ENCODE results near the gene LAMC1. TPM values are rescaled to one million over a fixed set of nuclear protein-coding genes. Genes with fewer than 3 reads are reported as not detected.

Gene LAMC1
- total RNA-seq, 4 donors from 2014 or later = 423 to 675 (median 560) TPM

DNA sequence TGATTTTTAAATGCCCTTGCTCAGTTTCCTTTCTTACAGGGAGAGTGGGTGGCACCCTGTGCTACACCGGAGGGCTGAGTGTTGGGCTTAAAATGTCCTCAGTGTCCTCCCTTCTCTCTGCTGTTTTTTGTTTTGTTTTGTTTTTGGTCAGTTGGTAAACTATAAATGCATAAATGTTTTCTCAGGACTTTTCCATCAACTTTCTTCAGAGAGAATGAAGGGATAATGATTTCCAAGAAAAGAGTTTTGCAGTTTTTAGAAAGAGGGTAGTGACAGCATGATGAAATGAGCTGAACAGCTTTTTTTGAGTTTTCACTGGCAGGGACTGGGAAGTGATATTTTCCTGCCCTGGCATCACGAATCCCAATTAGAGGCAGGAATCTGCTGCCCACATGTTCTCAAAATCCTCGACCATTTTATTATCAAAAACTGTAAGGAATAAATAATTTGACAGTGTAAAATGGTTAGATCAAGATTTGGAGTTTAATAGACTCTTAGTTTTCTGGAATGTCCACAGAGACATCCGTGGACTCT is 15.2 kb downstream of the LAMC1 start:
- TF ChIP-seq, protein P1, sequence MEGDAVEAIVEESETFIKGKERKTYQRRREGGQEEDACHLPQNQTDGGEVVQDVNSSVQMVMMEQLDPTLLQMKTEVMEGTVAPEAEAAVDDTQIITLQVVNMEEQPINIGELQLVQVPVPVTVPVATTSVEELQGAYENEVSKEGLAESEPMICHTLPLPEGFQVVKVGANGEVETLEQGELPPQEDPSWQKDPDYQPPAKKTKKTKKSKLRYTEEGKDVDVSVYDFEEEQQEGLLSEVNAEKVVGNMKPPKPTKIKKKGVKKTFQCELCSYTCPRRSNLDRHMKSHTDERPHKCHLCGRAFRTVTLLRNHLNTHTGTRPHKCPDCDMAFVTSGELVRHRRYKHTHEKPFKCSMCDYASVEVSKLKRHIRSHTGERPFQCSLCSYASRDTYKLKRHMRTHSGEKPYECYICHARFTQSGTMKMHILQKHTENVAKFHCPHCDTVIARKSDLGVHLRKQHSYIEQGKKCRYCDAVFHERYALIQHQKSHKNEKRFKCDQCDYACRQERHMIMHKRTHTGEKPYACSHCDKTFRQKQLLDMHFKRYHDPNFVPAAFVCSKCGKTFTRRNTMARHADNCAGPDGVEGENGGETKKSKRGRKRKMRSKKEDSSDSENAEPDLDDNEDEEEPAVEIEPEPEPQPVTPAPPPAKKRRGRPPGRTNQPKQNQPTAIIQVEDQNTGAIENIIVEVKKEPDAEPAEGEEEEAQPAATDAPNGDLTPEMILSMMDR (IDR thresholded peaks at IDR 0.05; ENCODE audit: low read depth) = no peak

DNA sequence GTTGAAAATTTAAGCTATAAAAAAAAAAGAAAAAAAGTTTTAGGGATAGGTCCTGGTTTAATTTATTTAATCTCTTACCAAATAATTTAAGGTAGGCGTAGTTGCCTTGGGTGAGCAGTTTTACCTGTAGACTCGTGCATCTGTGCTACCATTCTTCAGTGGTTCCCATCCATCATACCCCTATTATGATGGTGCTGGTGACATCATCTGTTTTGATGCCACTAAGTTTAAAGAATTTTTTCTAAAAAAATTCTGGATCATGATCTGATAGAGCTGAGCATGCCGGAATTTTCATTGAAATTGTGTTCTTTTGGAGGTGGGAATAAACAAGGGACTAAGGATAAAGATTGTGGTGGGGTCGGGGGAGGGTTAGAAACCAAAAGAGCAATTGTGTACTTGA is 15.7 kb downstream of the LAMC1 start:
- TF ChIP-seq, protein P1 (IDR thresholded peaks at IDR 0.05; ENCODE audit: low read depth) = no peak

DNA sequence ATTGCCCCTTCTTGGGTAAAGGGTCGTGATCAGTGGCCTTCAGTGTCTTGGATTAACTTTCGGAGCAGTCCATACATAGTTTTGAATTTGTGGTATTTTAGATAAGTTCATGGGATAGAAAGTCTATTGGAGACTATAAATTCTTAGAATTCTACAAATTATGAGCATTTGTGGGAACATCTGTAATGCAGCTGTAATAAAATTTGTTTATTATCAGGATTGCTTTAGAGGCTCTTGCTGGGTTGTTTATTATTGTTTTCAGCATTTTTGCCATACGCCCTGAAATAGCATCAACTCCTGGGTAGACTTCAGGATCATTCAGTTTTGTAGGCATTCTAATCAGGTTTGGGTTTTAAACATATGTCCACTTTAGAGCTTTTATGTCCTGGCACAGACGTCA is 16.1 kb downstream of the LAMC1 start:
- TF ChIP-seq, protein P1 (IDR thresholded peaks at IDR 0.05; ENCODE audit: low read depth) = no peak

DNA sequence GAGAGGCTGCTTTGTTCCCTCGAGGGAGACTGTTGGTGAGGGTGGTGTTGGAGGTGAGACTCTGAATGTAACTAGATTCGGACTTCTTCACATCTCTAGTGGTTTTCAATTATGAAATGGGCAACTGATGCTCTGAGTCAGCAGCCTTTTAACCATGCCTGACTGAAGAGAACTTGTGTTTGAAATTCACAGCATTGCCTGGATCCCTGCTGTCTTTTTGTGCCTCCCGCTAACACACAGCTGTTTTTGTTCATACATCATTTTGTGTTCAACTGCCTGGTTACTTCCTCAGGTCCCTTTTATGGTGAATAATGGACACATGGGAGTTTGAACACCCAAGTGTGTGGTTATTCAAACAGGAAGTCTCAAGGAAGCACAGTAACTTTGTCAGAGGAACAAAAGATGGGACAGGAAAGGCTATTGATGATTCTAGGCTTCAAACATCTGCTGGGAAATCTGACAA is 16.8 kb downstream of the LAMC1 start:
- TF ChIP-seq, protein P1 (IDR thresholded peaks at IDR 0.05; ENCODE audit: low read depth) = no peak

DNA sequence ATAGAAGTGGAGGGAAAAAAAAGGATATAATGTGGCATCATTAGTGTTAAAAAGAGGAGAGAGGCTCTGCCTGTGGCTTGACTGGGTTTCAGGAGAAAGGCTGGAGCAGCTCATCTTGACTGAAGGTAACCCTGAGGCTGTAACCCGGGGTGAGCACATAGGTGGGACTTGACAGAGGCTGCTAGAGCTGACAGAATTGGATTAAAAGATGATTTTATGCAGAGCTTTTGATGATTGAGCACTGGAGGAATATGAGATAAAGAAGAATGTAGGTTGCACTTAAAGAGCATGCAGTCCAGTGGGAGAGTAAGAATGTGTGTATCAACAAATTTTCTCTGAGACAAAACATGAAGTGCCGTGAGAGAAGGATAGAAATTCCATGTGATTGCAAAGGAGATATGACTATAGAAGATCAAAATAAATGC is 17.3 kb downstream of the LAMC1 start:
- TF ChIP-seq, protein P1 (IDR thresholded peaks at IDR 0.05; ENCODE audit: low read depth) = no peak

DNA sequence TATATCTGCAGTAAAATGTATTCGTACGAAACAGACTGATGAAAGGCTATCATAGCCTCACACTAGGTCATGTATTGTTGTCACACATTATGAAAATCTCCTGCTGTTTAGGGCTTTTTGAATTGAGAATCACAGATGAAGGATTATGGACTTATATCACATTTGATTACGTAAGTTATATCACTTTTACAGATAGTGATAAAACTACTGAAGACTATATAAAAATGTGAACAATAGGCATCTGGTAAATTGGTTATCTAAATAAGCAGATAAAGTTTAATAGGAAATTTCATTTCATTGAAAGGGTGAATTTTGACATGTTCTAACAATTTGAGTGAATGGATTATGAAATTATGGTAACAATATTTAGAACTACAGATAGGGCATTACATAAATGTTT is 20.0 kb downstream of the LAMC1 start:
- TF ChIP-seq, protein P1 (IDR thresholded peaks at IDR 0.05; ENCODE audit: low read depth) = no peak

DNA sequence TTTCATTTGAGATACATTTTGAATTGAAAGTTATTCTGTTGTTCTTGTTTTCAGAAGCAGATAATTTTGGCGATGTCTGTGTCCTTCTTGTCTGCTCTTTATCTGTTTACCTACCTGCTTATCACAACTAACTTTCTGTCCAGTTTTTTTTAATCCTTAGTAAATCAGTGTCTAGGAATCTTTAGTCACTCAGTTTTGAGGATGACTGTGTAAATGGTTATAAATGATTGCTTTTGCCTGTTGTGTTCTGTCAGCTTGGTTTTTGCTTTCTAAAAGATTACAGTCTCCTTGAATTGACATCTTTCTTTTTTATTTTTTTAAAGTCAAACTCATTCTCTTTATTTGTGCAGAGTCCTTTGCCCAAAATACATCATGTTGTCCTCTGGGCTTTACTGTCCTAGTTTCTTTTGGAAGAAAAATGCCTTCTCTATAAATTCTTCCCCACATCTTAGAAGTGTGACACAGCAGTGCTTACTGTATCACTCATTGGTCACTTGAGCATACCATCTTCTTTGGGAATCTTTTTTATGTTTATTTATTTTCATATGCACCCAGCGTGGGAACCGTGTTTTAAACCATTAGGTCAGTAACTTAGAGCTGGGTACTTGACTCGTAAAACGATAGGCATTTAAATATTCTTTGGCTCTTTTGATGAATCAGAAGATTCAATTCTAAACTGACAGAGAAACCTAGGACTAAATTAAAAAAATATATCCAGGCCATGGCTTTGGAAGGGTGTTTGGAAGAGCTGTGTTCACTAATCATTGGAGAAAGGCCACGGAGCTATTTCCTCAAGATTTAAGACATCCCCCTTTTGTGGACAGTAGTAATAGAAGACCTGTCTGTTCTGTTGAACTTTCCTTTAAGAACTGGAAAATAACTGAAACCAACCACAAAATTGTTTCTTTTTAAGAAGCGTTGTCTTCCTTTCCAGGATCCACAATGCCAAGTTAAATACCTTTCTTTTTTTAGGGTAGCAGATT is 20.9 kb downstream of the LAMC1 start:
- TF ChIP-seq, protein P1 (IDR thresholded peaks at IDR 0.05; ENCODE audit: low read depth) = no peak

Data from subcutaneous adipose tissue (tissue), 4 donors.